ENCODE data around the gene ATP1A4. TPM values are rescaled to one million over a fixed set of nuclear protein-coding genes. Genes with fewer than 3 reads are reported as not detected.

Gene ATP1A4
- total RNA-seq, 1 donor from 2014 or later: not detected

DNA sequence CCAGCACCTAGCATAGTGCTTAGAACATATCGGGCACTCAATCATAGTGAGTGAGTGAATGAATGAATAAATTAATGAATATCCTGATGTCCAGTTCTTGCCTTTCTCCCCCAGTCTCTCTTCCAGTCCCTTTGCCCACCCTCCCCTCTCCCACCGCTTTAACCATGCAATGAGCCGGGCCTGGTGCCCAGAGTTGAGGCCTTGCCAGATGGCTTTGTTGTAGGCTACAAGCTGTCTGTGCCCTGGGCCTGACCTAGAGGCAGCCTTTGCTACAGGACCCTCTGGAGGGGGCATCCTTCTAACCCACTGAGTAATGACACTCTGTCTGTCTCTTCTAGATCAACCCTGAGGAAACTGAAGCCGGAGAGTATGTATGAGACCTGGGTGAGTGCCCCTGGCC, 45.8 kb downstream of the ATP1A4 start:
- Mint-ChIP-seq H3K36me3 (ENCODE audit: low read depth, unreplicated experiment) (no peaks in the 10 kb centered on the region), H3K9me3 (ENCODE audit: unreplicated experiment) (peaks cover 5% of the 10 kb centered on the region), H3K4me1 (ENCODE audit: low read depth, unreplicated experiment) (no peaks in the 10 kb centered on the region), H3K4me3 (ENCODE audit: unreplicated experiment) (no peak overlapping the region), H3K27me3 (ENCODE audit: low read depth, unreplicated experiment) (peaks cover 4% of the 10 kb centered on the region), H3K27ac (ENCODE audit: unreplicated experiment) (no peak overlapping the region)
- no peaks in the 10 kb centered on the region for H3K9me3 ChIP-seq (ENCODE audit: insufficient read depth, low read depth, low read length)
- H4K20me1 ChIP-seq (ENCODE audit: insufficient read depth, low read length): no peaks in the 10 kb centered on the region
- peaks cover 8% of the 10 kb centered on the region for H3K4me1 ChIP-seq (ENCODE audit: insufficient read depth, low read length)
- TF ChIP-seq, protein P1, sequence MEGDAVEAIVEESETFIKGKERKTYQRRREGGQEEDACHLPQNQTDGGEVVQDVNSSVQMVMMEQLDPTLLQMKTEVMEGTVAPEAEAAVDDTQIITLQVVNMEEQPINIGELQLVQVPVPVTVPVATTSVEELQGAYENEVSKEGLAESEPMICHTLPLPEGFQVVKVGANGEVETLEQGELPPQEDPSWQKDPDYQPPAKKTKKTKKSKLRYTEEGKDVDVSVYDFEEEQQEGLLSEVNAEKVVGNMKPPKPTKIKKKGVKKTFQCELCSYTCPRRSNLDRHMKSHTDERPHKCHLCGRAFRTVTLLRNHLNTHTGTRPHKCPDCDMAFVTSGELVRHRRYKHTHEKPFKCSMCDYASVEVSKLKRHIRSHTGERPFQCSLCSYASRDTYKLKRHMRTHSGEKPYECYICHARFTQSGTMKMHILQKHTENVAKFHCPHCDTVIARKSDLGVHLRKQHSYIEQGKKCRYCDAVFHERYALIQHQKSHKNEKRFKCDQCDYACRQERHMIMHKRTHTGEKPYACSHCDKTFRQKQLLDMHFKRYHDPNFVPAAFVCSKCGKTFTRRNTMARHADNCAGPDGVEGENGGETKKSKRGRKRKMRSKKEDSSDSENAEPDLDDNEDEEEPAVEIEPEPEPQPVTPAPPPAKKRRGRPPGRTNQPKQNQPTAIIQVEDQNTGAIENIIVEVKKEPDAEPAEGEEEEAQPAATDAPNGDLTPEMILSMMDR (IDR thresholded peaks at IDR 0.05; ENCODE audit: insufficient read depth, low read depth, low read length): no peak
- TF ChIP-seq EZH2 (IDR thresholded peaks at IDR 0.05; ENCODE audit: insufficient read depth, low read length): no peak
- H2AFZ ChIP-seq (ENCODE audit: low read depth, low read length): no peak overlapping the region
- H3K4me3 ChIP-seq (ENCODE audit: insufficient read depth, low read depth, low read length): no peak overlapping the region
- H3K27ac ChIP-seq (ENCODE audit: low read depth, low read length): no peak overlapping the region
- FAIRE-seq: no peak
- no peak overlapping the region for H3K9ac ChIP-seq (ENCODE audit: low read length)
- H3K4me2 ChIP-seq (ENCODE audit: low read length): no peak overlapping the region
- H3K27me3 ChIP-seq (ENCODE audit: insufficient read depth, low read length): no peaks in the 10 kb centered on the region
- H3K79me2 ChIP-seq (ENCODE audit: insufficient read depth, low read length): no peaks in the 10 kb centered on the region
- no peak for DNase-seq (ENCODE audit: low read depth)
- H3K36me3 ChIP-seq (ENCODE audit: insufficient read depth, low read length): no peaks in the 10 kb centered on the region

- Histone ChIP-seq H3K79me2 (ENCODE audit: insufficient read depth, low read length) (peaks cover 6% of the 10 kb centered on the region), H3K4me2 (ENCODE audit: low read length) (no peak overlapping the region), H3K36me3 (ENCODE audit: insufficient read depth, low read length) (no peaks in the 10 kb centered on the region), H3K9ac (ENCODE audit: low read length) (no peak overlapping the region), H4K20me1 (ENCODE audit: insufficient read depth, low read length) (no peaks in the 10 kb centered on the region), H2AFZ (ENCODE audit: low read depth, low read length) (no peak overlapping the region), H3K4me1 (ENCODE audit: insufficient read depth, low read length) (peaks cover 3% of the 10 kb centered on the region), H3K9me3 (ENCODE audit: insufficient read depth, low read depth, low read length) (no peaks in the 10 kb centered on the region), H3K4me3 (ENCODE audit: insufficient read depth, low read depth, low read length) (no peak overlapping the region), H3K27me3 (ENCODE audit: insufficient read depth, low read length) (no peaks in the 10 kb centered on the region), H3K27ac (ENCODE audit: low read depth, low read length) (no peak overlapping the region)
- peaks cover 11% of the 10 kb centered on the region for H3K4me1 Mint-ChIP-seq (ENCODE audit: low read depth, unreplicated experiment)
- no peaks in the 10 kb centered on the region for H3K36me3 Mint-ChIP-seq (ENCODE audit: low read depth, unreplicated experiment)
- no peak for FAIRE-seq
- no peak overlapping the region for H3K27ac Mint-ChIP-seq (ENCODE audit: unreplicated experiment)
- TF ChIP-seq, protein P1 (IDR thresholded peaks at IDR 0.05; ENCODE audit: insufficient read depth, low read depth, low read length): no peak
- TF ChIP-seq EZH2 (IDR thresholded peaks at IDR 0.05; ENCODE audit: insufficient read depth, low read length): no peak
- H3K9me3 Mint-ChIP-seq (ENCODE audit: unreplicated experiment): peaks cover 5% of the 10 kb centered on the region
- no peak for DNase-seq (ENCODE audit: low read depth)
- peaks cover 4% of the 10 kb centered on the region for H3K27me3 Mint-ChIP-seq (ENCODE audit: low read depth, unreplicated experiment)
- H3K4me3 Mint-ChIP-seq (ENCODE audit: unreplicated experiment): no peak overlapping the region
Observed at GRCh38 chr1:160200786-160201185, 49.4 kb downstream of the ATP1A4 start.

- Histone ChIP-seq H3K79me2 (ENCODE audit: insufficient read depth, low read length) (peaks cover 40% of the 10 kb centered on the region), H3K4me3 (ENCODE audit: insufficient read depth, low read depth, low read length) (no peak overlapping the region), H3K9ac (ENCODE audit: low read length) (peak overlapping the region; percentile 52), H3K9me3 (ENCODE audit: insufficient read depth, low read depth, low read length) (no peaks in the 10 kb centered on the region), H3K27ac (ENCODE audit: low read depth, low read length) (peak overlapping the region; percentile 34), H3K4me2 (ENCODE audit: low read length) (peak overlapping the region; percentile 81), H3K36me3 (ENCODE audit: insufficient read depth, low read length) (peaks cover 8% of the 10 kb centered on the region), H4K20me1 (ENCODE audit: insufficient read depth, low read length) (peaks cover 32% of the 10 kb centered on the region), H3K4me1 (ENCODE audit: insufficient read depth, low read length) (peaks cover 36% of the 10 kb centered on the region), H3K27me3 (ENCODE audit: insufficient read depth, low read length) (no peaks in the 10 kb centered on the region), H2AFZ (ENCODE audit: low read depth, low read length) (no peak overlapping the region)
- Mint-ChIP-seq H3K4me1 (ENCODE audit: low read depth, unreplicated experiment) (peaks cover 43% of the 10 kb centered on the region), H3K4me3 (ENCODE audit: unreplicated experiment) (peak overlapping the region; percentile 88), H3K27ac (ENCODE audit: unreplicated experiment) (peak overlapping the region; percentile 93), H3K36me3 (ENCODE audit: low read depth, unreplicated experiment) (peaks cover 22% of the 10 kb centered on the region), H3K27me3 (ENCODE audit: low read depth, unreplicated experiment) (peaks cover 2% of the 10 kb centered on the region), H3K9me3 (ENCODE audit: unreplicated experiment) (no peaks in the 10 kb centered on the region)
- FAIRE-seq (no peak), DNase-seq (ENCODE audit: low read depth) (no peak)
- TF ChIP-seq EZH2 (IDR thresholded peaks at IDR 0.05; ENCODE audit: insufficient read depth, low read length): no peak
- TF ChIP-seq, protein P1 (IDR thresholded peaks at IDR 0.05; ENCODE audit: insufficient read depth, low read depth, low read length): no peak
Observed at GRCh38 chr1:160204526-160205241, 53.3 kb downstream of the ATP1A4 start.
